HL-60 (cell line): ENCODE data around the gene ECHDC3.
"Not testable (repeated sequence)": the region's sequence is repeated elsewhere in the genome, so short reads cannot be mapped to it uniquely, and the experiment has no call there.

Source experiments
- DNase-seq, 2 experiments: peaks; one replicate each; pipeline ENCODE4 v3.0.0-alpha.2; 2010 to 2020; ENCODE audit warnings: low read depth in 1 of 2, low spot score in 1 of 2
- H3K27ac ChIP-seq: fragments of 250-450 bp; sonication (Bioruptor Pico); replicated peaks from 2 replicates; pipeline ENCODE4 v1.5.1; 2020; ENCODE audit warnings: mild to moderate bottlenecking, moderate library complexity
- H3K27me3 ChIP-seq: fragments of 250-450 bp; sonication (Bioruptor Pico); 2 replicates; pipeline ENCODE4 v1.5.1; 2021; ENCODE audit warnings: mild to moderate bottlenecking, moderate library complexity; ENCODE audit not compliant: insufficient read depth, poor library complexity, severe bottlenecking
- H3K4me3 ChIP-seq: replicated peaks from 2 replicates; pipeline ENCODE4 v1.5.1; 2011; ENCODE audit warnings: mild to moderate bottlenecking, control low read depth, low read length; ENCODE audit not compliant: insufficient read depth
- GABPA ChIP-seq: IDR thresholded peaks from 2 replicates; pipeline ENCODE4 v1.6.1; 2012; ENCODE audit warnings: low read depth
- POLR2AphosphoS5 ChIP-seq: IDR thresholded peaks from 2 replicates; pipeline ENCODE4 v1.6.1; 2012; ENCODE audit warnings: low read depth
- SPI1 ChIP-seq: IDR thresholded peaks from 2 replicates; pipeline ENCODE4 v1.6.1; 2012; ENCODE audit warnings: low read depth, mild to moderate bottlenecking, borderline replicate concordance
- TF ChIP-seq, protein P1 (sequence below): IDR thresholded peaks from 2 replicates; pipeline ENCODE4 v1.6.1; 2012; ENCODE audit warnings: low read depth; ENCODE audit not compliant: insufficient replicate concordance
- TF ChIP-seq, protein P2 (sequence below): IDR thresholded peaks from one replicate; pipeline ENCODE4 v1.5.1; 2011; ENCODE audit warnings: low read length, control low read depth, inconsistent platforms; ENCODE audit not compliant: insufficient read depth

ECHDC3 gene

DNA sequence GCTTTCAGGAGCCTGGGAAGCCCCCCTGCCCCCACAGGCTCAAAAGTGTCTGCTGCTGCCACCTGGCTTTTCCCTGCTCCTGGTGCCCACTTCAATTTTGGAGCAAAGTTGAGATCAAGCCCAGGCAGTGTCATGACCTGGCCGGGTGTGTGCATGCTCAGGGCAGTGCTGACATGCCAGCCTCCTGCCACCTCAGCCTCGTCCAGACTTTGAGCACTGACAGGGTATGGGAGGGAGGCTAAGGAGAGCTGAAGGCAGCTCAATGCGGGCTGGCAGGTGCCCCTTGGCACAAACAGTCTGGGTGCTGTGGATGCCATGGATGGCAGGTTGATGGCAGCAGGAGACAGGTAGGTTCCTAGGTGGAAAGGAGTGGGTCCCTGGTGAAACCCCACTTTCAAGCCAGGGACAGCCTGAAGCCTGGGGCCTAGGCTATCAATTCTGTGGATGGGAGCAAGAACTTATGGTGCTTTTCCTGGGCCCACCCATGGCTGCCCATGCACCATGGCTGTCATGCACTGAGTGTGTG lies 12.3 kb upstream of the ECHDC3 start:
- Histone ChIP-seq H3K4me3 (no peak overlapping the region), H3K27ac (no peak overlapping the region), H3K27me3 (no peaks in the 10 kb centered on the region)
- TF ChIP-seq SPI1 = no peak
- TF ChIP-seq, protein P1, sequence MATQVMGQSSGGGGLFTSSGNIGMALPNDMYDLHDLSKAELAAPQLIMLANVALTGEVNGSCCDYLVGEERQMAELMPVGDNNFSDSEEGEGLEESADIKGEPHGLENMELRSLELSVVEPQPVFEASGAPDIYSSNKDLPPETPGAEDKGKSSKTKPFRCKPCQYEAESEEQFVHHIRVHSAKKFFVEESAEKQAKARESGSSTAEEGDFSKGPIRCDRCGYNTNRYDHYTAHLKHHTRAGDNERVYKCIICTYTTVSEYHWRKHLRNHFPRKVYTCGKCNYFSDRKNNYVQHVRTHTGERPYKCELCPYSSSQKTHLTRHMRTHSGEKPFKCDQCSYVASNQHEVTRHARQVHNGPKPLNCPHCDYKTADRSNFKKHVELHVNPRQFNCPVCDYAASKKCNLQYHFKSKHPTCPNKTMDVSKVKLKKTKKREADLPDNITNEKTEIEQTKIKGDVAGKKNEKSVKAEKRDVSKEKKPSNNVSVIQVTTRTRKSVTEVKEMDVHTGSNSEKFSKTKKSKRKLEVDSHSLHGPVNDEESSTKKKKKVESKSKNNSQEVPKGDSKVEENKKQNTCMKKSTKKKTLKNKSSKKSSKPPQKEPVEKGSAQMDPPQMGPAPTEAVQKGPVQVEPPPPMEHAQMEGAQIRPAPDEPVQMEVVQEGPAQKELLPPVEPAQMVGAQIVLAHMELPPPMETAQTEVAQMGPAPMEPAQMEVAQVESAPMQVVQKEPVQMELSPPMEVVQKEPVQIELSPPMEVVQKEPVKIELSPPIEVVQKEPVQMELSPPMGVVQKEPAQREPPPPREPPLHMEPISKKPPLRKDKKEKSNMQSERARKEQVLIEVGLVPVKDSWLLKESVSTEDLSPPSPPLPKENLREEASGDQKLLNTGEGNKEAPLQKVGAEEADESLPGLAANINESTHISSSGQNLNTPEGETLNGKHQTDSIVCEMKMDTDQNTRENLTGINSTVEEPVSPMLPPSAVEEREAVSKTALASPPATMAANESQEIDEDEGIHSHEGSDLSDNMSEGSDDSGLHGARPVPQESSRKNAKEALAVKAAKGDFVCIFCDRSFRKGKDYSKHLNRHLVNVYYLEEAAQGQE = no peak
- DNase-seq = no peak

DNA sequence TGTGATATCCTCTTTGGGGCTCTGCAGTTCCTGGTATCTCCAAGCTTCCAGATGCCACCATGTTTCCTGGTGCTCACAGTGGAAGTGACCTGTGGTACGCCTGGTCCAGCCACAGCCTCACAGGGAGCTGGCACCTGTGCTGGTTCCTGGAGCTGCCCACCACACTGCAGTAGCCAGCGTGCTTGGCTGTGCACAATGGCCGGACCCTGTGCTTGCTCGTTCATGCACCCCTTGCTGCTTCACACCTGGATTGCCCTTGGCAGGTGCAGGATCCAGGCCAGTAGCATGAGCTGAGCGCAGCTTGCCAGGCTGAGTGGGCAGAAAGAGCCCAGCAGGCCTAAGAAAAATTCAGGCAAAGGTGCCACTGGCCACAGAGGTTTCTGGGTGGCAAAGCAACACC lies 11.4 kb upstream of the ECHDC3 start:
- no peak overlapping the region for H3K27ac ChIP-seq
- TF ChIP-seq SPI1 (no peak), GABPA (no peak), POLR2AphosphoS5 (no peak)
- TF ChIP-seq, protein P2, sequence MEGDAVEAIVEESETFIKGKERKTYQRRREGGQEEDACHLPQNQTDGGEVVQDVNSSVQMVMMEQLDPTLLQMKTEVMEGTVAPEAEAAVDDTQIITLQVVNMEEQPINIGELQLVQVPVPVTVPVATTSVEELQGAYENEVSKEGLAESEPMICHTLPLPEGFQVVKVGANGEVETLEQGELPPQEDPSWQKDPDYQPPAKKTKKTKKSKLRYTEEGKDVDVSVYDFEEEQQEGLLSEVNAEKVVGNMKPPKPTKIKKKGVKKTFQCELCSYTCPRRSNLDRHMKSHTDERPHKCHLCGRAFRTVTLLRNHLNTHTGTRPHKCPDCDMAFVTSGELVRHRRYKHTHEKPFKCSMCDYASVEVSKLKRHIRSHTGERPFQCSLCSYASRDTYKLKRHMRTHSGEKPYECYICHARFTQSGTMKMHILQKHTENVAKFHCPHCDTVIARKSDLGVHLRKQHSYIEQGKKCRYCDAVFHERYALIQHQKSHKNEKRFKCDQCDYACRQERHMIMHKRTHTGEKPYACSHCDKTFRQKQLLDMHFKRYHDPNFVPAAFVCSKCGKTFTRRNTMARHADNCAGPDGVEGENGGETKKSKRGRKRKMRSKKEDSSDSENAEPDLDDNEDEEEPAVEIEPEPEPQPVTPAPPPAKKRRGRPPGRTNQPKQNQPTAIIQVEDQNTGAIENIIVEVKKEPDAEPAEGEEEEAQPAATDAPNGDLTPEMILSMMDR = no peak
- TF ChIP-seq, protein P1 = no peak
- DNase-seq = no peak
- H3K4me3 ChIP-seq = no peak overlapping the region
- H3K27me3 ChIP-seq = no peaks in the 10 kb centered on the region

DNA sequence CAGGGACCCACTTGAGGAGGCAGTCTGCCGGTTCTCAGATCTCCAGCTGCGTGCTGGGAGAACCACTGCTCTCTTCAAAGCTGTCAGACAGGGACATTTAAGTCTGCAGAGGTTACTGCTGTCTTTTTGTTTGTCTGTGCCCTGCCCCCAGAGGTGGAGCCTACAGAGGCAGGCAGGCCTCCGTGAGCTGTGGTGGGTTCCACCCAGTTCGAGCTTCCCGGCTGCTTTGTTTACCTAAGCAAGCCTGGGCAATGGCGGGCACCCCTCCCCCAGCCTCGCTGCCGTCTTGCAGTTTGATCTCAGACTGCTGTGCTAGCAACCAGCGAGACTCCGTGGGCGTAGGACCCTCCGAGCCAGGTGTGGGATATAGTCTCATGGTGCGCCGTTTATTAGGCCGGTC lies 5.4 kb upstream of the ECHDC3 start:
- not testable (repeated sequence) for H3K27ac ChIP-seq, H3K27me3 ChIP-seq, DNase-seq, H3K4me3 ChIP-seq

DNA sequence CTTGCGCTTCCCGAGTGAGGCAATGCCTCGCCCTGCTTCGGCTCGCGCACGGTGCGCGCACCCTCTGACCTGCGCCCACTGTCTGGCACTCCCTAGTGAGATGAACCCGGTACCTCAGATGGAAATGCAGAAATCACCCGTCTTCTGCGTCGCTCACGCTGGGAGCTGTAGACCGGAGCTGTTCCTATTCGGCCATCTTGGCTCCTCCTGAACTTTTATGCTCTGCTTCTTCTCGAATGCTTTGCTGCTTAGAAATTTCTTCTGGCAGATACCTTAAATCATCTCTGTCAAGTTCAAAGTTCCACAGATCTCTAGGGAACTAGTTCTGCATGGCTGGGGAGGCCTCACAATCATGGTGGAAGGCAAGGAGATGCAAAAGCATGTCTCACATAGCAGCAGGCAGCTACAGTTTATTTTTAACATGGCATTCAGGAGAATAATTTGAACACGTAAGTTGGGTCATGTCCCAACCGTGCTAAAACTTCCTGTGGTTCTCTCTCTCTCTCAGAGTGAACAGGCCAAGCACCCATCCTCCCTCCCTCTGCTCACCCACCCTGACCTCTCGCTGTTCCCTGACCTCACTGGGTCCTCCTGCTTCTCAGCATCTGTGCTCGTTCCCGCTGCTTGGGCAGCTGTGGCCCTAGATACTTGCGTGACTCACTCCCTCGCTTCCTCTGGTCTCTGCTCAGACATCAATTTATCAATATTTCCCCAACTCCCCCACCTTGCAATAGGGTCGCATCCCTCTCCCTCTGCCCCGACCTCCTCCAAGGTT lies 4.7 kb upstream of the ECHDC3 start:
- H3K27ac ChIP-seq, H3K4me3 ChIP-seq, H3K27me3 ChIP-seq, DNase-seq: not testable (repeated sequence)

DNA sequence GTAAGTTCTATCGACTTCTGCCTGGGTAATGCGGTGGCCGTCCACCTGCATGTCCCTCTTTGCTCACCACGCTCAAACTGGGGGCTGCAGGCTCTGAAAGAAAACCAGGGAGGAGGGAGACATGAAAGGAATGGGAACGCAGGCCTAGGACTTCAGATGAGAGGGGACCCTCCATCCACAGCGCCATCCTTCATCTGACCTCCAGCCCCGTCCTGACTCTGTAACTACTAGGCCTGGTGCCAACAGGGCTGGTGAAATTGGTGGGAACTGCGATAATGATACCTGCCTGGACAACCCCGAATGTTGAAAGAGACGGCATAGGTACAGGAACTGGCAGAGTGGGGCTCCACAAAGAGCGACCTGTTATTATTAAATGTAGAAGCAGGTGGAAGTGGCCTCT lies 1.3 kb upstream of the ECHDC3 start:
- Histone ChIP-seq H3K27ac (no peak overlapping the region), H3K4me3 (no peak overlapping the region), H3K27me3 (no peaks in the 10 kb centered on the region)
- DNase-seq = no peak
- TF ChIP-seq, protein P1 = no peak
- TF ChIP-seq SPI1 = no peak
- no peak for TF ChIP-seq POLR2AphosphoS5
- TF ChIP-seq, protein P2 = no peak
- TF ChIP-seq GABPA = no peak
